Activated naive CD4-positive, alpha-beta T cell treated with Interleukin-2 at 50 U/mL for 16 hours (primary cell): ENCODE measurements around the gene KCNJ3.

Experiments
- DNase-seq: peaks from one replicate; pipeline ENCODE4 v3.0.0-alpha.2; 2020

The KCNJ3 gene

GRCh38 chr2:154698296-154698720, at the start of gene KCNJ3:
Gene KCNJ3 (plus strand): TSS chr2:154698695. CDS start chr2:154698776, 81 bp downstream.
- no peak for DNase-seq

- no peak for DNase-seq
These were observed 43.0 kb upstream of the KCNJ3 start for GRCh38 chr2:154655499-154655898.

- DNase-seq: no peak
These were observed 39.6 kb upstream of the KCNJ3 start for GRCh38 chr2:154658854-154659253.

DNA sequence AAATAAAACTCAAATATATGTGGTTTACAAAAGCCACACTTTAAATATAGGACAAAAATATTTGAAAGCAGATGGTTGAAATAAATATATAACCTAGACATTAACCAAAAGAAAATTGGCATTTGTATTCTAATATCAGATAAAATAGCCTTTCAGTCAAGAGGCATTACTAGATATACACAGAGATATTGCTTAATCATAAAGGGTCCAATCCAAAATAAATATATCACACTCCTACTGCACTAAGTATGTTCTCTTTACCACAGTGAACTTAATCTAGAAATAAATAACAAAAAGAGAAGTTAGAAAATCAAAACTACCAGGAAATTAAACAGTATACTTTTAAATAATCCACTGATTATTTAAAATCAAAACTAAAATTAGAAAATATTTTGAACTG, 34.2 kb upstream of the KCNJ3 start:
- no peak for DNase-seq

- no peak for DNase-seq
These were observed 28.4 kb upstream of the KCNJ3 start for GRCh38 chr2:154670083-154670482.

DNA sequence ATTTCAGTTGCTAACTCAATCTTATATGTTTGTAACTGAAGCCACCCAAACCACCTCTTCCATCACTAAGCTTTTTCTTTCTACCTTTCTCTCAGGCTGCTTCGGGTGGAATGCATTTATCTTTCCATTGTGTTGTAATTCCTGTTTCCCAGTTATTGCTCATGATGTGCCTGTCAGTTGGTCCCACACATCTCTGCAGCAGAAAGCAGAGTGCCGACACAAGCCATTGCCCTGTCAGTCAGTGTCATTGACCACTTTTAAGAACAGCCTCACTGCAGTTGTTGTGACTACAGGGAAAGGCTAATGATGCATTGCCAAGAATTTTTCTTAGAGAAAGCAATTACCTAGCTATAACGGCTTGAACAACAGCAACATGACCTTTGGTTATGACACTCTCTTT, 24.8 kb upstream of the KCNJ3 start:
- DNase-seq: no peak

GRCh38 chr2:154677401-154677800, 21.1 kb upstream of the KCNJ3 start:
- no peak for DNase-seq

DNA sequence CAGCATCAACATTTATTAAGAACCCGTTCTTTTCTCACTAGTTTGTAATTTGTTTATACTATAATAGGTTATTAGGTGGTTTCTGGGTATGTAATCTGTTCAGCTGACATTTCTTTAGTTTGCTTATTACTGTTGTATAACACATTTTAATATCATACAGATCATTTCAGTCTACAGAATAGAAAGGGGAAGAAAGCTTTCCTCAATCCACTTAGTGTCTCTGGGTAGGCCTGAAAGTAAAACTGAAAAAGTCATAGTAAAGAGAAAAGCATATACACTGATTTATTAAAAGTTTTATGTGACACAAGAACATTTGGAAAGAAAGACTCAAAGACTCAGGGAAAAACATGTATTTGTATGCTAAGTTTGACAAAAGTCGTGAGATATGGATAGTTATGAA, 16.8 kb upstream of the KCNJ3 start:
- no peak for DNase-seq

GRCh38 chr2:154686162-154686561, 12.3 kb upstream of the KCNJ3 start:
- DNase-seq: no peak

DNA sequence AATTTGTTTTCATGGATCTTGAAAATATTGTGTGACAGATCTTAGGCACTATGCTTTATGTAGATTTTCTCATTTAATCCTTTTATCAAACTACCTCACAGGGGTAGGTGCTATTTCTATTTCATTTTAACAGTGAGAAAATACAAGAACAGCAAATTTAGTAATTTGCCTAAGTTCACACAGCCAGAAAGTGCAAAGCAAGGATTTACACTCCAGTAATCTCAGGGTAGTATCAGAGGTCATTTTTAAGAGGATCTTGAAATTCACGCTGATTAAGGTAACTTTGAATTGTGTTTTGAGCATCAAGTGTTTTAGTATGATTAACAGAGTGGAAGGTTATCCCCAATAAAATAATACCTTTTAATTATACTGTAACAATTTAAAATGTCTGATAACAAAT, 10.1 kb upstream of the KCNJ3 start:
- DNase-seq: no peak

DNA sequence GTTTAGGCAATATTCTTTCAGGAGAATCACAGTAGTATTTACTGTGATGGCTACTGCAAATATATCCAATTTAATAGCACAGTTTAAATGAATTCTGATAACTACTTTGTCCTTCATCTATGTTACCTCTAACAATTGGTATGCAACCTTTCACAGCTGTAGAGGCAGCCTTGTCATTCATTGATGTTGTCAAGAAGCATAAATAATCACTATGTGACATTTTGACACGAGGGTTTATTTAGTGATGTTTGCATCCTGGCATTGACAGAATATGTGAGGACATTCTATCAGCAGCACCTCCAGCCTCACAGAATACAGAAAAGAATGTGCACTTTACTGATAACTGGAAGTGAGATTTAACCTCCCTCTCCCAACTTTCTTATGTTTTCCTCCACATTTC, 9.3 kb upstream of the KCNJ3 start:
- no peak for DNase-seq

DNA sequence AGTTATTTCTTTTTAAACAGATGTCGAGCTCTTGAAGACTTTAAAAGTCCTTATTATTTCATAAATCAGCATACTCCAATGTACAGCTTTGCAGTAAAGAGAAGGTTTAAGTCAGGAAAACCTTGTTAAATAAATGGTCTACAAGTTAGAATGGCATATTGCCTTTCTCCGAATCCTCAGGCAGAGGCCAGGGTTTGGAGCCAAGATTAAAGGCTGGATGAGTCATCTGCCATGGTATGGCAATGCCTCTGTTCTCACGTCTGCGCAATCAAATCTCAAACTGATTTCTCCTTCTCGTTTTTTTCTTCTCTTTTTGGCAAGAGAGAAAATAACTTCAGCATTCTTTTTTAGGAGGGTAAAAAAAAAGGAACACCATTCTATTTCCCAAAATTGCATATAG, 5.6 kb upstream of the KCNJ3 start:
- no peak for DNase-seq

DNA sequence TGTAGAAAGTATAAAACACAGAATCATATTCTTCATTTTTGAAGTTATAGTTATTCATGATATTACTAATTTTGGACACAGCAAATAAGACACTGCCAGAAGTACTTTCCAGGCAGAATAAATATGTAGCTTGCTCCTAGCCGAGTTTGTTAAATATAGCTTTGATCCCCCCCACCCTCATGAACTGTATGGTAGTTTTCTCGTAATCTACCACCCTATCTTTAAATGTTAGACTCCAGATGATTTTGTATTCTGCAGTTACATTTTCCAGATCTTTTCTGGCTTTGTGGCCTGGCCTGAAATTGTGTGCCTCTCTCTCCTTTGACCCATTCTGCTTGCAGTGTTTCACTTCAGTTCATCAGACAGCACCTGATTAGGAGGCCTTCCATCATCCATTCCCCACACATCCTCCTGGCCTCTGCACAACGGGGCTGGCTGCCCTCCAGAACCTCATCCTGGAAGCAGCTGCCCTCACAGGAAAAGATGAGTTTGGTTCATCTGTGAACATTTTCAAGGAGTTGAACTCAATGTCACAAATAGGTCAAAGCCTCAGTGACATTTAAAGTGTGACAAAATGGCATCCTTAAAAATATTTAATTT, 4.7 kb upstream of the KCNJ3 start:
- DNase-seq: no peak

- no peak for DNase-seq
These were observed 3.6 kb upstream of the KCNJ3 start for GRCh38 chr2:154694881-154695280.

- no peak for DNase-seq
These were observed 2.1 kb upstream of the KCNJ3 start for GRCh38 chr2:154696369-154696768.

DNA sequence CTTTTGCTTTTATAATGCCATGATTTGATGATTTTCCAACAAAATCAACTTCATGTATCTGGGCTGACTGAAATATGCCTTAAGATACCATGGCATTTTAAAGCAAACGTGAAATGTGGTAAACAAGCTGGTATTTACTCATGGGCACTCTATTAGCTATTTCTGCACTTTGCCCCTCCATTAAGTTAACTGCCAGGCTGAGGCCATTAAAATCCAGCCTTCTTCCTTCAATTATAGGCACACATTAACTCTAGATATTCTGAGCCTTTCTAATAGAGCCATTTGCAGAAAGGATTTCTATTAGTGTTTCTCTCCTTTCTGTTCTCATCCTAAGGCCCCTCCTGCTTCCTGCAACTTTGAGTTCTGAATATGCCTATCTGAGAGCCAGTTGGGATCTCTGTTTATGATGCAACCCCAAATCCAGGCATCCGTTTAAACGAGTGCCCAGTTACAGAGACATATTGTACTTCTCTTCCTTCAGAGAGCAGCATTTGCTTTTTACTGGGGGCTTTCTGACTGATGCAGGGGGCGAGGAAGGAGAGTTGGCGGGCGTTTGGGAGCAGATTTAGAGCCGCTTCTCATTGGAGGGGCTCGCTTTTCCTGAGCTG, 1.6 kb upstream of the KCNJ3 start:
- no peak for DNase-seq

DNA sequence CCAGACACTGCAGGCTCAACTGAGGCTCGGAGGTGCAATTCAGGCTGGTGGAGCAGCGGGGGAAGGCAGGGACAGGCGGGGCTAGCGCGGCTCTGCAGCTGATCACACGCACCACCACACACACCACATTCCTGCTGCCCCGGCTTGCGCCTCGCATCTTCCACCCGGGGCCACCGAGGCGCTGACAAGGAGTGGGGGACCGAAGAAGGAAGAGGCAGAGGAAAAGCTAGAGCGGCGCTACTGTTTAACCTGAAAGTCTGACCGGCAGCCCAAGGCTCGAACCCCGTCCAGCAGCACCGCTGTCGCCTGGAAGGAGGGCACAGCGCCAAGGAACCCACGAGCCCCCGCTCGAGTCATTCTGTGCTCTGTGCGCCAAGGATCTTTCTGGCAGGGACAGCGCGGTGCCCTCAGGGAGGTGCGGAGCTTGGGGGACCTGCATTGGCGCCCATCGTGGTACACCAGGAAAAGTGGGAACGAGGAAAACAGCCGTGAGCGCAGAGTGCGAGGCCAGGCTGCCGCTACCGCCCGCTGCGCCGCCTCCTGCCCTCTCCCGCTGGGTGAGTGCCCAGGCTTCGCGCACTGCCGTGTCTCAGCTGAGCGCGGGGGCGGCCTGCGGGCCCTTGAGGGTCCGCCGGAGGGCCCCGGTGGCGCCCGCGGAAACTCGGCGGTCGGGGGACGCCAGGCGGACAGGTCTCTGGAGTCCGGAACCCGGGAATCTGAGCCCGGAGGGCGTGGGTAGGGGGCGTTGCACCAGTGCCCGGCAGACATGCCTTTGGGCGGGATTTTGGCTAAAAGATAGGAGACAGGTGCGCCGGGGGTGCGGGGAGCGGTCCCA, 860 bp upstream of the KCNJ3 start:
- DNase-seq: no peak

GRCh38 chr2:154698721-154699574, 453 bp downstream of the KCNJ3 start:
- no peak for DNase-seq

DNA sequence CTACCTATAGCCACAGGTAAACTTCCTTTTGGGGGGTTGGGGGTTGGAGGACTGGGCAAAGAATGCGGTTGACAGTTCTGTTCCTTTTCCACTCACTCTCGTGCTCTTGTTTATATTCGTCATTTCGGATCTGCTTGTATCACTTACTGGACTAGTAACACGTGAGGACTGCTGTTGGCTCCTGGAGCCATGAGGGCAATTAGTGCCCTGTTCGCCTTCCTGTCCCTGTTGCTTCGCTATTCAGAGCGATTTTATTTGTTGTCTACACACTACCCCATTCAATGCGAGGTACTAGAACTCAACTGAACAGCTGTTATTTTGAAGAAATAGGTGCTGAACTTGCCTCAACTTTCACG, 1.1 kb downstream of the KCNJ3 start:
- DNase-seq: no peak

DNA sequence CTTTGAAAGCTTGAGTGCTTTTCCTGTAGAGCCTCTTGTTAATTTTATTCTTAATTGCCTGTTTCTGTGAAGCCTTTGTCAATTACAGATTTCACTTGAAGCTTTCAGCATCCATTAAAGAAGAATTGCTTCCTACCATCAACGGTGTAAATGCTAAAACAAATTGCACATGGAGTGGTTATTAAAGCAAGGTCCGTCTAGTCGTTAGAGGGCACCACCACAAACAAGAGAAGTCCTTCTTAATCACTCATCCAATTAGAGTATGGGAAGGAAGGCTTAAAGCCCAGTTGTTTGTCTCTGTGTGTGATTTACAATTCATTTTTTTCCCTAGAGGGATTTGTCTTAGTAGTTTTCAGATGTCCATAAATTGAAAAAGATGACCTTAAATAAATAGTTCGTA, 1.6 kb downstream of the KCNJ3 start:
- DNase-seq: no peak

DNA sequence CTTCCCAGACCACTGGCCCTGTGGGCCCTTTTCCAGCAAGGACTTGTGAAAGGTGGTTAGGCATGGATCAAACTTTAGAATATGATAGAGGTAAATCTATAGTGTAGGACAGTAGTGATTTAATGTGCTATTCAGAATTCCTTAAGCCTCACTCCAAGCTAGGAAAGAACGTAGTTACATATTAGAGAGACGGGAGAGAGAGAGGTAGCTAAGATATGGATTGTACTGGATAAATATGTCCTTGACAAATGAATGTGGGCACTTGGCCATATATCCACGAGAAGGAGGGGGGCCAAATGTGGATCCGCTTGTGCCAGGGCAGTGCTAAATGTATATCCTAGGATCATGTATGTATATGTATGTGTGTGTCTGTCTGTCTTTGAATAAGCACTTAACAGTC, 6.5 kb downstream of the KCNJ3 start:
- no peak for DNase-seq

- DNase-seq: no peak
These were observed 8.2 kb downstream of the KCNJ3 start for GRCh38 chr2:154706660-154707059.

- DNase-seq: no peak
These were observed 9.6 kb downstream of the KCNJ3 start for GRCh38 chr2:154707994-154708575.
